HG03103 (cell line): ENCODE measurements around the gene UTY.
"Not testable (repeated sequence)": the region's sequence is repeated elsewhere in the genome, so short reads cannot be mapped to it uniquely, and the experiment has no call there.

Experiments
- ATAC-seq: cut with Tn5 transposase; IDR thresholded peaks from one replicate; pipeline ENCODE4 v1.9.1; 2021; ENCODE audit warnings: low read depth; ENCODE audit not compliant: unreplicated experiment

UTY gene

DNA sequence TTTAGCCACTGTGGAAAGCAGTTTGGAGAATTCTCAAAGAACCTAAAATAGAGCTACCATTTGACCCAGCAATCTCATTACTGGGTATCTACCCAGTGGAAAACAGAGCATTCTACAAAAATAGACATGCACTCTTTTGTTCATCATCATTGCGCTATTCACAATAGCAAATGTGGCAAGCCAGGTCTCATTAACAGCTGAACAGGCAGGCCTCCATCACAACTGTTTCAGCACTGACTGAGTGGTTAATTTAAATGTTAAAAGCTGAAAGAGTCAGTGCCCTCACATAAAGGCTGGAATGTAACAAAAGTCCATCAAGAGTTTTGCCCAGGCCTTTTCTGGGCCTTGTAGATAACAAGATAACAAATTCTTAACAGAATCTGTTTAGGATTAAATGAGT is 166.9 kb downstream of the UTY start:
- no peak for ATAC-seq

DNA sequence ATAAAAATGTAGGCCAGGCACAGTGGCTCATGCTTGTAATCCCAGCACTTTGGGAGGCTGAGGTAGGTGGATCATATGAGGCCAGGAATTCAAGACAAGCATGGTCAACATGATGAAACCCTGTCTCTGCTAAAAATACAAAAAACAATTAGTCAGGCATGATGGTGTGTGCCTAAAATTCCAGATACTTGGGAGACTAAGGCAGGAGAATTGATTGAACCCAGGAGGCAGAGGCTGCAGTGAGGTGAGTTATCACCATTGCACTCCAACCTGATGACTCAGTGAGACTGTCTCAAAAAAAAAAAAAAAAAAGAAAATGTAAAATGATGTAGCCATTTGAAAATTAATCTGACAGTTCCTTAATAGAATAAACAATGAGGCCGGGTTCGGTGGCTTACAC is 171.9 kb downstream of the UTY start:
- ATAC-seq: no peak

DNA sequence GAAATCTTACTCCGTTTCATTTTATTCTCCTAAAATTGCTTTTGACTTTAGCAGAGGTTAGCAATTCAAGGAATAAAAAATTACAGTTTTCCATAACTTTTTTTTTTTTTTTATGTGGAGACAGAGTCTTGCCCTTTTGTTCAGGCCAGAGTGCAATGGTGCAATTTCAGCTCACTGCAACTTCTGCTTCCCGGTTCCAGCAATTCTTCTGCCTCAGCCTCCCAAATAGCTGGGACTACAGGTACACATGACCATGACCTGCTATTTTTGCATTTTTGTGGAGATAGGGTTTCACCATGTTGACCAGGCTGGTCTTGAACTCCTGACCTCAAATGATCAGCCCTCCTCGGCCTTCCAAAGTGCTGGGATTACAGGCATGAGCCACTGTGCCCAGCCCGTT is 179.0 kb downstream of the UTY start:
- no peak for ATAC-seq

DNA sequence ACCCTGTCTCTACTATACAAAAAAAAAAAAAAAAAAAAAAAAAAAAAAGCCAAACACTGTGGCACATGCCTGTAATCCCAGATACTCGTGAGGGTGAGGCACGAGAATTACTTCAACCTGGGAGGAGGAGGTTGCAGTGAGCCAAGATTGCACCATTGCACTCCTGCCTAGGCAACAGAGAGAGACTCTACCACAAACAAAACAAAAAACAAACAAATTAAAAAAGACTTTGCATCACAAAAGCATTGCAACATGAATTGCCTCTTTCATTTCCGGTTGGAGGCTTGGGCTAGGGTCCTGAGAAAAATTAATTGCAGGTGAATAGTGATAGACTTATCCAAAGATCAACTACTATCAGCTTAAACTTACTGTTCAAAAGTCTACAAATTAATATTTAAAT is 180.4 kb downstream of the UTY start:
- no peak for ATAC-seq

DNA sequence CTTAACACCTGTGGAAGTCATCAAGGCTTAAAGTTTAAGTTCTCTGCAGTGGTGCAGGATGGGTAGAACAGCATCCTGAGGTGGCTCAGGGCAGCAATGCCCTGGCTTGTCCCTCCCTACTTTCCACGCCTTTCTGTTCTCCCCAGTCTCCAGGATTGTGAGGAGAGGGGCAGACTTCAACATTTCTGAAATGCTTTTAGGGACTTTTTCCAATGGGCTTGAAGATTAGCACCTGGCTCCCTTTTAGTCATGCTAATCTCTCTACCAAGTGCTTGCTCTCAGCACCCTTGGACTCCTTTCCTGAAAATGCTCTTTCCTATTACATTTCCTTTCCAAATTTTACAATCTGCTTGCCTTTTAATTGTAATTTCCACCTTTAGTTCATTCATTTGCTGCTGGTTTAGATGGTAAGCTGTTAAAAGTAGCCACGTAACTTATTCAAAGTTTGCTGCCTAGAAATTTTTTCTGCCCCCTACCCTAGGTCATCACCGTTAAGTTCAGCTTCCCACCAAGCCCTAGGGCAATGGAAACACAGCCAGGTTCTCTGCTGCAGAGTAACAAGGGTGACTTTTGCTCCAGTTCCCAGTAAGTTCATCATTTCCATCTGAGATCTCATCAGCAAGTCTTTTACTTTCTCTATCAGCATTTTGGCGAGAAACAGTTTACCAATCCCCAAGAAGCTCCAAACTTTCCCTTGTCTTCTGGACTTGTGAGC is 183.5 kb downstream of the UTY start:
- ATAC-seq: no peak

DNA sequence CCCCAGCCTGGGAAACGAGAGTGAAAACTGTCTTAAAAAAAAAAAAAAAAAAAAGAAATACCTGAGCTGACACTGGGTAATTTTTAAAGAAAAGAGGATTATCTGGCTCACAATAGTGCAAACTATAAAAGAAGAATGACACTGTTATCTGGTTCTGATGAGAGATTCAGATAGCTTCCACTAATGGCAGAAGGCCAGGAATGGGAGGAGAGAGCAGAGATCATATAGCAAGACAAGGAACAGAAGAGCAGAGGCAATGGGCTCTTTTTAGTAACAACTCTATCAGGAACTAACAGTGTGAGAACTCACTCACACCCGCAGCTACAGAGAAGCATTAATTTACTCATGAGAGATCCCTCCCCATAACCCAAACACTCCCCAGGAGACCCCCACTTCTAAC is 184.8 kb downstream of the UTY start:
- no peak for ATAC-seq

DNA sequence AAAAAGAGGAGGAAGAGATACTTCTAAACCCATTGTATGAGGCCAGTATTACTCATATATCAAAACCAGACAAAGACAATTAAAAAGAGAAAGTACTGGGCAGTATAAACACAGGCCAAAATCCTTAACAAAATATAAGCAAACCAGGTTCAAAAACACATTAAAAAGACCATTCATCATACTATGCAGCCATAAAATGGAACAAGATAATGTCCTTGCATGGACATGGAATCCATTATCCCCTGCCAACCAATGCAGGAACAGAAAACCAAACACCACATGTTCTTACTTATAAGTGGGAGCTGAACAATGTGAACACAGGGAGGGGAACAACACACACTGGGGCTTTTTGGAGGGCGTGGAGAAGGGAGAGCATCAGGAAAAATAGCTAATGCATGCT is 188.6 kb downstream of the UTY start:
- no peak for ATAC-seq

DNA sequence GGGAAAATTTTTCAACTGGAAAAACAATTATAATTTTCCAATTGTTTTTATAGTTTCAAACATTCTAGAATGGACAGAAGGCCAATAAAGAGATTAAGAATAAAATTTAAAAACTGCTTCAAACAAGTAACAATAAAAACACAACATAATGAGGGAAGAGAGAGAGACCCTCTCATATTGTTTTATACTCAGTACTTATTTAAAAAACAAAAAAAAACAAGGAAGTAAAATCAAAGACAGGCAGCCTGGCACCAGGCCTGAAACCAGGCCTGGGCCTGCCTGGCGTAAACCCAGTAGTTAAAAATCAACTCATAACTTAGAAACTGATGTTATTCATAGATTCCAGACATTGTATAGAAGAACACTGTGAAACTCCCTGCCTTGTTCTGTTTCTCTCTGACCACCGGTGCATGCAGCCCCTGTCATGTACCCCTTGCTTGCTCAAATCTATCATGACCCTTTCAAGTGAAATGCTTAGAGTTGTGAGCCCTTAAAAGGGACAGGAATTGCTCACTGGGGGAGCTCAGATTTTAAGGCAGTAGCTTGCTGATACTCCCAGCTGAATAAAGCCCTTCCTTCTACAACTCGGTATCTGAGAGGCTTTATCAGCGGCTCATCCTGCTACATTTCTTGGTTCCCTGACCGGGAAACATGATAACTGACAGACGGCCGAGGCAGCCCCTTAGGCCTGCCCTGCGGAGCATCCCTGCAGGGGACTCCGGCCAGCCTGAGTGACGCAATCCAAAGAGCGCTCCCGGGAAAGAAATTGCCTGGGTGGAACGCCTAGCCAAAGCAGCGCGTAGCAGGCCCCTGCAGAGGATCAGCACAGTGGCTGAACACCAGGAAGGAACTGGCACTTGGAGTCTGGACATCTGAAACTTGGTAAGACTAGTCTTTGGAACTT is 197.4 kb downstream of the UTY start:
- not testable (repeated sequence) for ATAC-seq

DNA sequence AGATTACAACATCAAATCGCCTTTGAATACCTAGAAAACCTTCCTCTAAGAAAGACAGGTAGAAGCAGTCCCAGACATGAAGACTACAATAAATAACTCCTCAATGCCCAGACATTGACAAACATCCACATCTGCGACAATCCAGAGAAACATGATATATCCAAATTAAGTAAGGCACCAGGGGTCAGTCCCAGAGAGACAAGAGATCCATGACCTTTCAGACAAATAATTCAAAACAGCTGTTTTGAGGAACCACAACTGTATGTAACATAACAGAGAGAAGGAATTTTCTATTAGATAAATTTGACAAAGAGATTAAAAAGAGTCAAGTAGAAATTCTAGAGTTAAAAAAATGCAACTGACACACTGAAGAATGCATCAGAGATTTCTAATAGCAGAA is 200.3 kb downstream of the UTY start:
- ATAC-seq: no peak

DNA sequence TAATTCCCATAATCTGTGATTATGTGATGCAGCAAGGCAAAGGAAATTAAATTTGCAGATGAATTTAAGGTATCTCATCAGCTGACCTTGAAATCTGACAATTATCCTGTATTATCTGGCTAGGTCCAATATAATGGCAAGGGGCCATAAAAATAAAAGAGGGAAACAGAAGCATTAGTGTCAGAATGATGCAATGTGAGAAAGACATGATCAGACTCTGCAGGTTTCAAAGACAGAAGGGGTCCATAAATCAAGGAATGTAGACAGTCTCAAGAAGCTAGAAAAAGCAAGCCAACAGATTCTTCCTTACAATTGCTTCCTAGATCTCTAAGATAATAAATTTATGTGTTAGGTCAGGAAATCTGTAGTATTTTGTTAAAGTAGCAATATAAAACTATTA is 208.1 kb downstream of the UTY start:
- ATAC-seq: no peak

DNA sequence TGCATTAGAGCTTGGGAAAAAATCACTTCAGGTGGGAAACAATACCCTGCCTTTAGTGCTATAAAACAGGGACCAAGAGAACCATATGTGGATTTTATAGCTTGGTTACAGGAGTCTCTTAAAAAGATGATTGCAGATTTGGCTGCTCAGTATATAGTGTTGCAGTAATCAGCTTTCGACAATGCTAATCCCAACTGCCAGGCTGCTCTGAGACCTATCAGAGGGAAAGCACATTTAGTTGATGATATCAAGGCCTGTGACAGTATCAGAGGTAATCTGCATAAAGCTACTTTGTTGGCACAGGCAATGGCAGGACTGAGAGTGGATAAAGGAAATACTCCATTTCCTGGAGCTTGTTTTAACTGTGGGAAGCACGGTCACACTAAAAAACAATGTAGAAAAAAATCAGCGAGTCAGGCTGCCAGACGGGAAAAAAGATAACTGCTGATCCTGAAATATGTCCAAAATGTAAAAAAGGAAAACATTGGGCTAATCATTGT is 225.8 kb downstream of the UTY start:
- not testable (repeated sequence) for ATAC-seq

DNA sequence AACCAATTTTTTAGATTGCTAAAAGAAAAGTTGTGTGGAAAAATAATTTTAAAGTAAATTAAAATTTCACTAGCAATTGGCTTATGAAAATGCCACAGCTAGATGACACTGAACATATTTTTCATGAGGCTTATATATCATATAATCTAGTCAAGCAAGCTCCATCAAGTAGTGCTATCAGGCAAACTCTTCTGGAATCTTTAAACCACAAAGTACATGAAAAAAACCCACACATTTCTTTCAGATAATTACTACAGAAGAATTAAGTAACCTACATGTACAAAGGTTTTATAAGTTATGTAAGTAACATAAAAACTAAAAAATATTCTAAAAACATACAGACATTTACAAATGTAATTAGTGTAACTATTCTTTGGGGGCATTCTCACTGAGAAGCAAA is 229.4 kb downstream of the UTY start:
- ATAC-seq: no peak

DNA sequence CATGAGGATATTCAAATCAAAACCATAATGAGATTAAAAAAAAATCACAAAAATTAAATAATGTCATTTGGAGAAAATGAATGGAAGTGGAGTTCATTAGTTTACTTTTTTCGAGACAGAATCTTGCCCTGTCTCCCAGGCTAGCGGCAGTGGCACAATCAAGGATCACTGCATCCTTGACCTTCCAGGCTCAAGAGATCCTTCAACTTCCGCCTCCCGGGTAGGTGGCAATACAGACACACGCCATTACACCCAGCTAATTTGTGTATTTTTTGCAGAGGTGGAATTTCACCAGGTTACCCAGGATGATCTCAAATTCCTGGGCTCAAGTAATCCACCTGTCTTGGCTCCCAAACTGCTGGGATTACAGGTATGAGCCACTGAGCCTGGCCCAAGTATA is 236.1 kb downstream of the UTY start:
- ATAC-seq: no peak

DNA sequence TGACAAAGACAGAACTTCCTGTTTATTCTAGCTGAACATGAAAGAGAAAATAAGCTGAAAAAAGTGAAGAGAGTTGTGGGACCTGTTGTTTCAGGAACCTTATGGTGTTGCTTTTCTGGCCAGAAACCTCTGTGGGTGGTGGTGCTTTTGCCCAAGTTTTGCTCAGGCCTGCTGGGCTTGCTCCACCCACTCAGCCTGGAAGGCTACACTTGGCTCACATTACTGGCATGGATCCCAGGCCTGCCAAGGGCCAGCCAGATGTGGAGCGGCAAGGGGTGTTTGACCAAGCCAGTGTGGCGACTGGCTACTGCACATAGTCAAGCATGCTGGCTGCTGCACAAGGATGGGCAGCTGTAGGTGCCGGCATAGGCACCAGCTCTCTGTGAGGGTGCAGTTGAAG is 245.9 kb downstream of the UTY start:
- ATAC-seq: no peak

DNA sequence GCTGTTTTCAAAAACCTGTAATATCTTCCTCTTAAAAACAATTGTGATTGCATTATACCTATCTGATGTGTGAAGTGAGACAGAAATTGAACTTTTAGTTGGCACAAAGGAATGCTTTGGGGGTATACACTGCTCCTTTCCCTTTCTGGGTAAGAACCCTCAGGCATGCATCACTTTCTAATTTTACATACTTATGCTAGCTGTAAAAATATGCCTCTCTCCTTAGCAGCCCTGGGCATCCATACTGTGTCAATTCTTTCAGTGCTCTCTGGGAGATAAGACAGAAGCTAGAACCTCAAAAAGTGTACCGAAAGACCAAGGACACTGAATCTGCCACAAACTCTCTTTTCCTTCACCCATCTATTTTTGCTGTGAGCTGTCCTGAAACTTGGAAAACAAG is 246.7 kb downstream of the UTY start:
- no peak for ATAC-seq

DNA sequence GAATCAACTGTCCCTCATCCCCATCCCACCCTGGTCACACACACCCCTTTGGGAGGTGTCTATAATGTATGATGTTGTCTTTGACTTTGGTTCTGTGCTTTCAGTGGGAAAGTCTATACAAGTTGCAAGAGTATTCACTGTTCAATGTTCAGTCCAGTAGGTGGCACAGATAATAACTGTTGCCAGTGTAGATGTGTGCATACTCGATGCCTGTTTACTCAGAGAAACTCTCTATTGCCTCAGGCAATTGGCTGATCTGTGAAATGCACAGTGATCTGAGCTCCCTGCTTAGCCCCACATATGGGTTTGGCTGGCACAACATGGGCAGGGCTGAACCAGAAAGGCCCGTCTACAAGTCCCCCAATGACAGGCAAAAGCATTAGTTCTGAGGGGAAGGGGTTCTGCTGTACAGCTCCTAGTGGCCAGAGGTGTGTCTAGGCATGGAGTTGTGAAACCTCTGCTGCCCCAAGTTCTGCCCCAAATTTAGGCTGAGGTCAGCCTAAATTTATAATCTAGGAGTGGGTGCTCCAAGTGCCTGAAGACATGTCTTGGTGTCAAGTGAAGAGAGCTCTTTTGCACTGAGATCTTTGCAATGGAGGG is 252.4 kb downstream of the UTY start:
- ATAC-seq: no peak

DNA sequence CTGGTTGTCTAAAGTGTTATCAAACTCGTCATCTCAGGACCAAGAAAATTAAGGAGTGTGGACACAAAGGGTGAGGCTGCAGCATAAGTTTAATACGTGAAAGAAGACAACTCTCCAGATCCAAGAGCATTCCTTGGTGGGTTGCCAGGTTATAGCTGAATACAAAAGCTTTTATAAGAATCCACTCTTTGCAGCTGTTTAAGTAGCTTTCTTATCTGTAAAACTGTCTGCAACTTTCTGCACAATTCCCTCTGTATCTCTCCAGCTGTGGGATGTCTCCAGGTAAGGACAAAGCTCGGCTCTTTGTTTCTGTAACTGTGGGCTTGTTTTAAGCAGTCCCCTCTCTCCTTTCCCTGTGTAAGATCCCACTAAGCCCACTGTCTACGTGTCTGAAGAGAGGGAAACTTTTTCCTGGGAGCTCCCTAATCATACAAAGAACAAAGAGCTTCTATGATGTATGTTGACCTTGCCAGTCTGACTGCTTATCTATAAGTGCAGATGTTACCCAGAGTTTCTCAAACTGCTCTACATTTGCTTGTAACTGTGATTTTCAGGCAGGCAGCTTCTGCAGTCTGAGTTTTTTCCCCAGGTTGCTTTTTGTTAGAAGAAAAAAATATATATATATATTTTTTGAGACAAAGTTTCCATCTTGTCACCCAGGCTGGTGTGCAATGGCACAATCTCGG is 268.7 kb downstream of the UTY start:
- no peak for ATAC-seq

DNA sequence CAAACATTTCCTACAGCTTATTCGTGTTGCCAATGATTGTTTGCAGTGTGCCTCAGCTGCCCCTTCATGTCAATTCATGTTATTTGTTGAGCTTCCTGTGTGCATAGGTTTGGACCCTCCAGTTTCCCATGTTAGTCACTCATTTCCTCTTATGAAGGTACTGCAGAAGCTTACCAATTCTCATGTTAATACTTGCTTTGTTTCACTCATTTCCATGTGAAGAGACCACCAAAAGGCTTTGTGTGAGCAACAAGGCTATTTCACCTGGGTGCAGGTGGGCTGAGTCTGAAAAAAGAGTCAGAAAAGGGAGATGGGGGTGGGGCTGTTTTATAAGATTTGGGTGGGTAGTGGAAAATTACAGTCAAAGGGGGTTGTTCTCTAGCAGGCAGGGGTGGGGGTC is 274.6 kb downstream of the UTY start:
- ATAC-seq: no peak
